Karpas-422 (cell line): Measurements from ENCODE around the gene OTOF. TPM values are rescaled to one million over a fixed set of nuclear protein-coding genes. Genes with fewer than 3 reads are reported as not detected.

Experiments
- DNase-seq: peaks from one replicate; pipeline ENCODE4 v3.0.0-alpha.2; 2015
- H2AFZ ChIP-seq: fragments of 200-600 bp; sonication (generic); 2 replicates; pipeline ENCODE4 v1.6.1; 2014; ENCODE audit warnings: antibody characterized with exemption, low read length, mixed read lengths
- H3K27ac ChIP-seq: fragments of 200-600 bp; sonication (generic); 2 replicates; pipeline ENCODE4 v1.5.1; 2014; ENCODE audit warnings: mild to moderate bottlenecking, low read length, moderate library complexity
- H3K27me3 ChIP-seq: fragments of 200-600 bp; sonication (generic); 2 replicates; pipeline ENCODE4 v1.6.1; 2014; ENCODE audit warnings: low read length, mixed read lengths
- H3K36me3 ChIP-seq: fragments of 200-600 bp; sonication (generic); 2 replicates; pipeline ENCODE4 v1.6.1; 2014; ENCODE audit warnings: low read length, mixed read lengths; ENCODE audit not compliant: insufficient read depth
- H3K4me1 ChIP-seq: fragments of 200-600 bp; sonication (generic); 2 replicates; pipeline ENCODE4 v1.6.1; 2014; ENCODE audit warnings: mild to moderate bottlenecking, low read length, mixed read lengths
- H3K4me2 ChIP-seq: fragments of 200-600 bp; sonication (generic); 2 replicates; pipeline ENCODE4 v1.6.1; 2014; ENCODE audit warnings: low read length, low read depth, mild to moderate bottlenecking; ENCODE audit not compliant: poor library complexity, severe bottlenecking
- H3K4me3 ChIP-seq: fragments of 200-600 bp; sonication (generic); 2 replicates; pipeline ENCODE4 v1.5.1; 2014; ENCODE audit warnings: mild to moderate bottlenecking, antibody characterized with exemption, low read length, mixed read lengths
- H3K79me2 ChIP-seq: fragments of 200-600 bp; sonication (generic); 2 replicates; pipeline ENCODE4 v1.6.1; 2014; ENCODE audit warnings: mild to moderate bottlenecking, low read length, mixed read lengths
- H3K9ac ChIP-seq: fragments of 200-600 bp; sonication (generic); 2 replicates; pipeline ENCODE4 v1.6.0; 2014; ENCODE audit warnings: low read length
- H3K9me2 ChIP-seq: fragments of 200-600 bp; sonication (generic), shearing (Covaris generic); replicated peaks from 2 replicates; pipeline ENCODE4 v1.6.0; 2014; ENCODE audit warnings: mild to moderate bottlenecking, low read length, moderate library complexity; ENCODE audit not compliant: insufficient read depth
- H3K9me3 ChIP-seq: fragments of 300-700, 200-600 bp; sonication (generic); 2 replicates; pipeline ENCODE4 v1.6.1; 2014; ENCODE audit warnings: low read length, mixed read lengths
- H4K20me1 ChIP-seq: fragments of 200-600 bp; sonication (generic); 2 replicates; pipeline ENCODE4 v1.6.1; 2014; ENCODE audit warnings: mild to moderate bottlenecking, antibody characterized with exemption, low read length, low read depth; ENCODE audit not compliant: insufficient read depth
- total RNA-seq: library from RNA; depleted of rRNA; stranded (reverse); fragments of >200 nt; shearing (Covaris generic); gene quantifications from 2 replicates; pipeline ENCODE4 v1.2.3, GENCODE V29; 2014; ENCODE audit warnings: low replicate concordance

OTOF gene
- total RNA-seq, 1 experiment from 2014 or later: 0.07 TPM

DNA sequence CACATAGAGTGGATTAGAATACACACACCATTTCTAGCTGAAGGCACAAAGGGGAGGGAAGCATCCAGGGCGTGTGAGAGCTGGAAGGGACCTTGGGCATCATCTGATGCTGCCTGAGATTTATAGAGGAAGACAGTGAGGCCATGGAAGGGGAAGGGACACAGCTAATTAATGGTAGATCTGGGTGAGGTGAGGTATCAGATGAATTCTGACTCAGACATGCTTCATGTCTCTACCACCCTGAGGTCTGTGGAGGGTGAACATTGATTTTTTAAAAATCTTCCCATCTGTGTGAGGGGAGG lies 42.2 kb upstream of the OTOF start:
- no peaks in the 10 kb centered on the region for H4K20me1 ChIP-seq
- no peak overlapping the region for H3K9ac ChIP-seq
- no peaks in the 10 kb centered on the region for H3K27me3 ChIP-seq
- H3K27ac ChIP-seq: no peak overlapping the region
- no peaks in the 10 kb centered on the region for H3K36me3 ChIP-seq
- H3K4me3 ChIP-seq: no peak overlapping the region
- no peaks in the 10 kb centered on the region; the same call in 1 of the 2 replicates for H3K4me1 ChIP-seq
- DNase-seq: no peak
- H3K9me2 ChIP-seq: no peaks in the 10 kb centered on the region
- no peak overlapping the region for H3K4me2 ChIP-seq
- H3K9me3 ChIP-seq: no peaks in the 10 kb centered on the region
- H3K79me2 ChIP-seq: no peaks in the 10 kb centered on the region
- H2AFZ ChIP-seq: no peak overlapping the region

DNA sequence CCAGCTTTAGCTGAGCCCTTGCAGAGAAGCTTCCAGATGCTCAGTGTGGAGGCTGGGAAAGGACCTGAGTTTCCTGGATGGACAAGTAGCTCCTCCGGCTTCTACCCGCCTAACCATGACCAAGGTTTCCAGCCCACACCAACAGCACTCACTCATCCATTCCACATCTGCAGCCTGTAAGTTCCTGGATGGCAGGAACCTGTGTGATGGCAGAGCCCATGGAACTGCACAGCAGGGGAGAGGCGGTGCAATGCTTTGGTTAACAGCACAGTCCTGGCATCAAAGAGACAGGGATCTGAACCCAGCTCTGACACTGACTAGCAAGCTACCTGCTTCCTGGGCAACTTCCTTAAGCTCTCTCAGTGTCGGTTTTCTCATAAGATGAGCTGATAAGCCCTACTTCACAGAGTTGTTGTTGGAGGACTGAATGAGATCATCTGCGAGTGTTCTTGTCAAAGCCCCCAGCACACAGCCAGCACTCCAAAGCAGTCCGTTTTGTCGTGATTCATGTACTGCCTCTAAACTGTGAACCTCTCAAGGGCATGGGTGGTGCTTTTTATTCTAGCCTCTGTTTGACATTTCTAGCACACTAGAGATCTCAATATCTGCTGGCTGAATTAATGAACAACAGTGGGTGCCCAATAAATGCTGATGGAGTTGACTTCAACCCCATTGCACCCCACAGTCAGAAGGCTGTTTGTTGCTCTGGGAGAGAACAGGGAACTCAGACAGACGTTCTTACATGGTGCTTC lies 41.6 kb upstream of the OTOF start:
- Histone ChIP-seq H3K9me2 (no peaks in the 10 kb centered on the region), H3K27ac (no peak overlapping the region), H3K36me3 (no peaks in the 10 kb centered on the region), H3K27me3 (no peaks in the 10 kb centered on the region), H4K20me1 (no peaks in the 10 kb centered on the region), H3K9me3 (no peaks in the 10 kb centered on the region), H3K79me2 (no peaks in the 10 kb centered on the region), H2AFZ (no peak overlapping the region), H3K9ac (no peak overlapping the region), H3K4me2 (no peak overlapping the region), H3K4me1 (no peaks in the 10 kb centered on the region; the same call in 1 of the 2 replicates), H3K4me3 (no peak overlapping the region)
- DNase-seq: no peak

DNA sequence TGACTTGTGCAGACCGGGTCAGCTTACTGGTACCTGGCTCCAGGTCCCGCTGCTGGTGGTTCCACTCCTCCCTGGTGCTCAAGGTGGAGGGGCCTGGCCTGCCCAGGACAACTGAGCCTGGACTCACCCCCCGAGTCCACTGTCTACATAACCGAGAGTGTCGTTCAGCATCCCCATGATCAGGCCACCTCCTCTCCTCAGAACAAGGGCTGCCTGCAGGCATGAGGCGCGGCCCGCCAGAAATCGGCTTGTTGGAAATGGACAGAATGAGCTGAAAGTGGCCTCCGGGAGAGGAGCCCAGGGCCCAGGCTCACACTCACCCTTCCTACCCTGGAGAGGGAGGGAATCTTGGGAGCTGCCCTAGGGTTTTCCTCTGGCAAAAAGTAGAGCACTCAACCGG lies 38.9 kb upstream of the OTOF start:
- Histone ChIP-seq H4K20me1 (no peaks in the 10 kb centered on the region), H3K36me3 (no peaks in the 10 kb centered on the region), H3K4me2 (no peak overlapping the region), H3K79me2 (no peaks in the 10 kb centered on the region), H3K9me2 (no peaks in the 10 kb centered on the region), H3K9me3 (no peaks in the 10 kb centered on the region), H3K27me3 (no peaks in the 10 kb centered on the region), H2AFZ (no peak overlapping the region), H3K27ac (no peak overlapping the region), H3K4me1 (no peaks in the 10 kb centered on the region; the same call in 1 of the 2 replicates), H3K4me3 (no peak overlapping the region), H3K9ac (no peak overlapping the region)
- no peak for DNase-seq

DNA sequence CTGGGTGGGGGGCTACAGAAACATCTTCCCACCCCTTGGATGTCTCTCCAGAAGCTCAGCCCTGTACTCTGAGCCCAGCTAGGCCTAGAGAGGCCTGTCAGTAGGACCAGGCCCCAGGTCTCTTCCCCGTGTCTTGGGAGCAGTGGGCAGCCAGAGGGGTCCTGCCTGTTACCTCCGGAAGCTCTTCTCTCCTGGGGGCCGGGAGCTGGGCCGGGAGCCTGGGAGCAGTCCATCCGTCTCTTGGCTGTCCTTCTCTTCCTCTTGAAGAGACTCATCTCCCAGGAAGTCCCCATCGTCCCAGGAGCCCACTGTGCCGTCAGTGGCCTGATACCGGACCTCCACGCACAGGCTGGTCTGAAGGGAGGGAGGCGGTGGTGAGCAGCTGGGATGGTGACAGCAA lies 38.3 kb upstream of the OTOF start:
- no peak overlapping the region for H3K9ac ChIP-seq
- no peaks in the 10 kb centered on the region; the same call in 1 of the 2 replicates for H3K4me1 ChIP-seq
- no peaks in the 10 kb centered on the region for H3K9me3 ChIP-seq
- no peaks in the 10 kb centered on the region for H3K36me3 ChIP-seq
- H3K9me2 ChIP-seq: no peaks in the 10 kb centered on the region
- H3K27me3 ChIP-seq: no peaks in the 10 kb centered on the region
- DNase-seq: no peak
- H3K79me2 ChIP-seq: no peaks in the 10 kb centered on the region
- H2AFZ ChIP-seq: no peak overlapping the region
- no peaks in the 10 kb centered on the region for H4K20me1 ChIP-seq
- H3K4me2 ChIP-seq: no peak overlapping the region
- H3K4me3 ChIP-seq: no peak overlapping the region
- no peak overlapping the region for H3K27ac ChIP-seq

DNA sequence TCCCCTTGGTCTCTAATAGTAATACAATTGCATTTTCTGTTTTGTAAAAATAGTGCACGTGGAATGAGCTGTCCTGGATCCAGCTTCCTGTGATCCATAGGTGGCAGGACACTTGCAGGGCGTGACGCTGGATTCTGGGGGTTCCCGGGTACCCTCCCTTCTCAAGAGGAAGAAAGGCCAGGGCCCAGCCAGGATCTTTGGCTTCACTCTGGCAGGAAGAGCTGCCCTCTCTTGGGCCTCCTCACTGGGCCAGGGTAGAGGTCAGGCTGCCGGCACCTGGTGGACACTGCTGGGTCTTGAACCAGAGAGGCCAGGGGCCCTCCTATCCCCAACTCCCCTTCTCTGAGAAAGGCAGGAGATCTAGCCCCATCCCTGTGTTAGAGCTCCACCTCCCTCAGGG lies 37.8 kb upstream of the OTOF start:
- H4K20me1 ChIP-seq: no peaks in the 10 kb centered on the region
- H3K4me3 ChIP-seq: no peak overlapping the region
- H3K9me3 ChIP-seq: no peaks in the 10 kb centered on the region
- no peaks in the 10 kb centered on the region for H3K9me2 ChIP-seq
- no peaks in the 10 kb centered on the region for H3K4me1 ChIP-seq
- no peak overlapping the region for H3K9ac ChIP-seq
- H3K36me3 ChIP-seq: no peaks in the 10 kb centered on the region
- no peak overlapping the region for H3K27ac ChIP-seq
- H3K4me2 ChIP-seq: no peak overlapping the region
- no peak for DNase-seq
- H3K27me3 ChIP-seq: no peaks in the 10 kb centered on the region
- H3K79me2 ChIP-seq: no peaks in the 10 kb centered on the region
- no peak overlapping the region for H2AFZ ChIP-seq

DNA sequence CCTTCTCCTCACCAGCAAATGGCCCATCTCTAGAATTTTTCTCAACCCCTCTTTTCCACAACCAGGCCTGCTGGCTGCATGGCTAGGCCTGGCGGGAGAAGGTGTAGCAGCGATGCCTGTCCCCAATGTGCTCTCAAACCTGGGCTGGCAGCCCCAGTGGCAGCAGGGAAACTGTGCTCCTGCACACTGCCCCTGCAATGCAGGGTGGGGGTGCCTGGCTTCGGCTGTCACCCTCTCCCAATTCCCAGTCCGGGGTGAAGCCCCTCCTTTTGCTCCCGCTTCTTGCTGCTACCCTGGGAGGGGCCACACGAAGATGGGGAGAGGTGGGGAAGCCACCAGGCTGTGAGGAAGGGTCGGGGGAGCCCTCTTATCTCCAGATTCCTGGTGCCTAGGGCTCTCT lies 36.1 kb upstream of the OTOF start:
- Histone ChIP-seq H3K4me3 (no peak overlapping the region), H3K4me2 (no peak overlapping the region), H3K27ac (no peak overlapping the region), H3K9ac (no peak overlapping the region), H3K79me2 (no peaks in the 10 kb centered on the region), H3K4me1 (no peaks in the 10 kb centered on the region), H2AFZ (no peak overlapping the region), H3K9me3 (no peaks in the 10 kb centered on the region), H3K36me3 (no peaks in the 10 kb centered on the region), H3K9me2 (no peaks in the 10 kb centered on the region), H3K27me3 (no peaks in the 10 kb centered on the region), H4K20me1 (no peaks in the 10 kb centered on the region)
- DNase-seq: no peak

DNA sequence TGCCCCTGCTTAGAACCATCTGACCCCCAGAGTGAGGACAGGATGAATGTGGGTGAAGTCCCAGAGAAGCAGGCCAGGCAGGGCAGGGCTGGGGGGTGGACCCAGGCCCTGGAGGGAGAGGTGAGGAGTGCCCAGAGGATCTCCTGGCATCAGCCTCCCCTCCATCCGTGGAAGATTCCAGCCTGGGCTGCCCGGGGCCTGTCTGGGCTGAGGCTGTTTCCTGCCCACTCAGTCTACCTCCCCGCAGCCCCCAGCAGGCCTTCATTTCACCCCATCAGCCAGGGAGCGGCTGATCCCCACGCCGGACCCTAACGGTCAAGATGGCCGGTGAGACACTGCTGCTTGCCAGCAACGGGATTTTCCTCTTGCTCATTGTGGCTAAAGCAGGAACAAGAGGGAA lies 35.3 kb upstream of the OTOF start:
- no peak overlapping the region for H3K9ac ChIP-seq

DNA sequence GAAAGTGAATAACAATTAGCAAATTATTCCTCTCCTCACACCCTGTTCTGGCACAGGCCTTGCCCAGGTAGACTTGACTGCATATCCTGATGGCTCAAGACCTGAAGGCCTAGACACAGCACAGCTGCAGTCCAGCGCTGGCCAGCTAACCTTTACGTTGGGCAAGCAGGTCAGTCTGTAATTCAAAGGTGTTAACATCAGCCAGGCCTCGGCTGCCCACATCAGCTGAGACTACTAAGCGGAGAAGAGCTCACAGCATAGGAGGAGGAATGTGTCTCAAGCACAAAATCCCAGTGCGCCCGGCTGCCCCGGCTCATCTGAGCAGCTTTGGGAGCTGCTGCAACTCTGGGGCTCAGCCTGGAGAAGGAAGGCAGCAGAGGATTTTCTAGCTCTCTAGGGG lies 33.5 kb upstream of the OTOF start:
- Histone ChIP-seq H3K27ac (no peak overlapping the region), H3K9ac (no peak overlapping the region), H3K79me2 (no peaks in the 10 kb centered on the region), H2AFZ (no peak overlapping the region), H3K4me1 (no peaks in the 10 kb centered on the region), H3K36me3 (no peaks in the 10 kb centered on the region), H3K4me3 (no peak overlapping the region), H3K4me2 (no peak overlapping the region), H3K27me3 (no peaks in the 10 kb centered on the region), H3K9me2 (no peaks in the 10 kb centered on the region), H3K9me3 (no peaks in the 10 kb centered on the region), H4K20me1 (no peaks in the 10 kb centered on the region)
- DNase-seq: no peak

More for the DNA sequence above, 35.3 kb upstream of the OTOF start:
- Histone ChIP-seq H3K4me3 (no peak overlapping the region), H4K20me1 (no peaks in the 10 kb centered on the region), H3K79me2 (no peaks in the 10 kb centered on the region), H3K27me3 (no peaks in the 10 kb centered on the region), H3K4me2 (no peak overlapping the region), H3K36me3 (no peaks in the 10 kb centered on the region), H3K27ac (no peak overlapping the region), H2AFZ (no peak overlapping the region), H3K4me1 (no peaks in the 10 kb centered on the region), H3K9me3 (no peaks in the 10 kb centered on the region), H3K9me2 (no peaks in the 10 kb centered on the region)
- DNase-seq: no peak
